ENCODE data around the gene ZNF524. TPM values are rescaled to one million over a fixed set of nuclear protein-coding genes. Genes with fewer than 3 reads are reported as not detected.

Gene ZNF524
- total and polyA plus RNA-seq, 9 of the 15 experiments (the other 6 are each of a cell fraction or from before 2014, with no cell fraction given), result 0.08 to 15.6 (median 2.9) TPM

- TF ChIP-seq KAT7 (CRISPR knock-in tag; IDR thresholded peaks at IDR 0.05; ENCODE audit: borderline replicate concordance) (0 out of 2 replicates have a peak, but pooled peaks have one; percentile 63), ZNF436 (CRISPR knock-in tag; IDR thresholded peaks at IDR 0.05) (no peak), FOXK1 (CRISPR knock-in tag; IDR thresholded peaks at IDR 0.05; ENCODE audit: borderline replicate concordance) (0 out of 2 replicates have a peak, but pooled peaks have one; percentile 46), POLR2H (tag; IDR thresholded peaks at IDR 0.05; ENCODE audit: low read depth) (peak; percentile 69), TAF15 (IDR thresholded peaks at IDR 0.05; ENCODE audit: low read depth, low read length) (no peak), FOXK2 (conservative IDR thresholded peaks at IDR 0.05 in 1 of 2, IDR thresholded peaks at IDR 0.05 in 1 of 2; ENCODE audit: low read depth in 2 of 2) (no peak; a peak in 1 of 4 replicates), ZNF780A (CRISPR knock-in tag; IDR thresholded peaks at IDR 0.05) (no peak), PTRF (tag; IDR thresholded peaks at IDR 0.05) (no peak), ZEB2 (IDR thresholded peaks at IDR 0.05) (no peak), DPF2 (IDR thresholded peaks at IDR 0.05) (no peak), BRD4 (IDR thresholded peaks at IDR 0.05) (no peak), ZNF175 (CRISPR knock-in tag; IDR thresholded peaks at IDR 0.05; ENCODE audit: low read depth) (no peak), MEIS2 (IDR thresholded peaks at IDR 0.05; ENCODE audit: partially characterized antibody) (no peak), JUNB (CRISPR knock-in tag; conservative IDR thresholded peaks at IDR 0.05) (no peak), ZNF398 (CRISPR knock-in tag; IDR thresholded peaks at IDR 0.05) (no peak), ZSCAN32 (CRISPR knock-in tag; IDR thresholded peaks at IDR 0.05) (no peak), NR4A1 (CRISPR knock-in tag; IDR thresholded peaks at IDR 0.05) (no peak), NR4A1 (tag; IDR thresholded peaks at IDR 0.05) (no peak), ZNF75A (CRISPR knock-in tag; IDR thresholded peaks at IDR 0.05) (no peak)
- TF ChIP-seq, protein P1, sequence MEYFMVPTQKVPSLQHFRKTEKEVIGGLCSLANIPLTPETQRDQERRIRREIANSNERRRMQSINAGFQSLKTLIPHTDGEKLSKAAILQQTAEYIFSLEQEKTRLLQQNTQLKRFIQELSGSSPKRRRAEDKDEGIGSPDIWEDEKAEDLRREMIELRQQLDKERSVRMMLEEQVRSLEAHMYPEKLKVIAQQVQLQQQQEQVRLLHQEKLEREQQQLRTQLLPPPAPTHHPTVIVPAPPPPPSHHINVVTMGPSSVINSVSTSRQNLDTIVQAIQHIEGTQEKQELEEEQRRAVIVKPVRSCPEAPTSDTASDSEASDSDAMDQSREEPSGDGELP (CRISPR knock-in tag; IDR thresholded peaks at IDR 0.05; ENCODE audit: borderline replicate concordance), result peak; percentile 57; the same call in 1 of the 2 replicates
- TF ChIP-seq, protein P2, sequence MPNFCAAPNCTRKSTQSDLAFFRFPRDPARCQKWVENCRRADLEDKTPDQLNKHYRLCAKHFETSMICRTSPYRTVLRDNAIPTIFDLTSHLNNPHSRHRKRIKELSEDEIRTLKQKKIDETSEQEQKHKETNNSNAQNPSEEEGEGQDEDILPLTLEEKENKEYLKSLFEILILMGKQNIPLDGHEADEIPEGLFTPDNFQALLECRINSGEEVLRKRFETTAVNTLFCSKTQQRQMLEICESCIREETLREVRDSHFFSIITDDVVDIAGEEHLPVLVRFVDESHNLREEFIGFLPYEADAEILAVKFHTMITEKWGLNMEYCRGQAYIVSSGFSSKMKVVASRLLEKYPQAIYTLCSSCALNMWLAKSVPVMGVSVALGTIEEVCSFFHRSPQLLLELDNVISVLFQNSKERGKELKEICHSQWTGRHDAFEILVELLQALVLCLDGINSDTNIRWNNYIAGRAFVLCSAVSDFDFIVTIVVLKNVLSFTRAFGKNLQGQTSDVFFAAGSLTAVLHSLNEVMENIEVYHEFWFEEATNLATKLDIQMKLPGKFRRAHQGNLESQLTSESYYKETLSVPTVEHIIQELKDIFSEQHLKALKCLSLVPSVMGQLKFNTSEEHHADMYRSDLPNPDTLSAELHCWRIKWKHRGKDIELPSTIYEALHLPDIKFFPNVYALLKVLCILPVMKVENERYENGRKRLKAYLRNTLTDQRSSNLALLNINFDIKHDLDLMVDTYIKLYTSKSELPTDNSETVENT (CRISPR knock-in tag; IDR thresholded peaks at IDR 0.05), result no peak
- TF ChIP-seq, protein P3, sequence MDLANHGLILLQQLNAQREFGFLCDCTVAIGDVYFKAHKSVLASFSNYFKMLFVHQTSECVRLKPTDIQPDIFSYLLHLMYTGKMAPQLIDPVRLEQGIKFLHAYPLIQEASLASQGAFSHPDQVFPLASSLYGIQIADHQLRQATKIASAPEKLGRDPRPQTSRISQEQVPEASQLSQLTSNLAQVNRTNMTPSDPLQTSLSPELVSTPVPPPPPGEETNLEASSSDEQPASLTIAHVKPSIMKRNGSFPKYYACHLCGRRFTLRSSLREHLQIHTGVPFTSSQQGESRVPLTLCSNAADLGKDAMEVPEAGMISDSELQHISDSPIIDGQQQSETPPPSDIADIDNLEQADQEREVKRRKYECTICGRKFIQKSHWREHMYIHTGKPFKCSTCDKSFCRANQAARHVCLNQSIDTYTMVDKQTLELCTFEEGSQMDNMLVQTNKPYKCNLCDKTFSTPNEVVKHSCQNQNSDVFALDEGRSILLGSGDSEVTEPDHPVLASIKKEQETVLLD (IDR thresholded peaks at IDR 0.05), result no peak
- TF ChIP-seq, protein P4, sequence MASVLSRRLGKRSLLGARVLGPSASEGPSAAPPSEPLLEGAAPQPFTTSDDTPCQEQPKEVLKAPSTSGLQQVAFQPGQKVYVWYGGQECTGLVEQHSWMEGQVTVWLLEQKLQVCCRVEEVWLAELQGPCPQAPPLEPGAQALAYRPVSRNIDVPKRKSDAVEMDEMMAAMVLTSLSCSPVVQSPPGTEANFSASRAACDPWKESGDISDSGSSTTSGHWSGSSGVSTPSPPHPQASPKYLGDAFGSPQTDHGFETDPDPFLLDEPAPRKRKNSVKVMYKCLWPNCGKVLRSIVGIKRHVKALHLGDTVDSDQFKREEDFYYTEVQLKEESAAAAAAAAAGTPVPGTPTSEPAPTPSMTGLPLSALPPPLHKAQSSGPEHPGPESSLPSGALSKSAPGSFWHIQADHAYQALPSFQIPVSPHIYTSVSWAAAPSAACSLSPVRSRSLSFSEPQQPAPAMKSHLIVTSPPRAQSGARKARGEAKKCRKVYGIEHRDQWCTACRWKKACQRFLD (CRISPR knock-in tag; IDR thresholded peaks at IDR 0.05), result no peak
These were observed 633 bp upstream of the ZNF524 start, which contains the start of gene FIZ1 (continued) for GRCh38 chr19:55599468-55599841.
